HG03575 (cell line): ENCODE data around the gene SPATA46.
"Not testable (repeated sequence)": the region's sequence is repeated elsewhere in the genome, so short reads cannot be mapped to it uniquely, and the experiment has no call there.

Source experiments
- ATAC-seq: cut with Tn5 transposase; IDR thresholded peaks from one replicate; pipeline ENCODE4 v1.9.1; 2021; ENCODE audit not compliant: unreplicated experiment, insufficient number of reproducible peaks, low FRiP score; ENCODE audit errors: extremely low read depth

Gene SPATA46

DNA sequence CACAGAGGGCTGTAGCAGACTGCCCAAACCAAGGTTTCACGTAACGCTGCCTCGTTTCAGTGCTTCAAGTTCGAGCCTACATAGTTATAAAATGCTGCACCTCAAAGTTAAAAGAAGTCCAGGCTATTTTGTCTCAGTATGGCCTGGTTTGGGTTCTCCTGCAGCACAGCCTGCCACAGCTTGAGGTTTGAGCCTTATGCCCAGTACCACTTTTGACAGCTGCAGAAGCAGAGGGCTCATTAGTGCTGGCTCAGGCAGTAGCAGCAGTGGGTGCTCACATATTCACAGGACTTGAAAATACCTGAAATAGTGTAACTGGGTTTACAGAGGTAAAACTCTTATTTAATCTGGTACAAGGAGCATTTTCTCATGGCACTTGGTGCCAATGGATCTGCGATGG is 15.3 kb downstream of the SPATA46 start:
- no peak for ATAC-seq

DNA sequence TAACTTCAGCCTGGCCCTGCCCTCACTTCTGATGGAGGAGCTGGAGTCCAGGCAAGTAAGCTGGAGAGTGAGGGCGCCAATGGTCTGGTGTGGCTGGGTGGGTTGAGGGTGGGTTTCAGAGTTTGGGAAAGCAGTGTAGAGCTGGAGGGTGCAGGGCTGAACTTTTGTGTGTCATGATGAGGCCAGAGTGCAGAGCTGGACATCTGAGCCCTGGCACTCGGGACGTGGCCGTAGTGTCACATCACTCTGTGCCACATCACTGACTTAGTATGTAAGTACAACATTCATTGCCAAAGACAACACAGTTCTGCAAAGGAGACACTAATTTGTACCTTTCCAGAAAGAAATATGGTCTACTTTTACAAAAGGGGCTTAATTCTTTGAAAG is 15.8 kb downstream of the SPATA46 start:
- ATAC-seq, result no peak

DNA sequence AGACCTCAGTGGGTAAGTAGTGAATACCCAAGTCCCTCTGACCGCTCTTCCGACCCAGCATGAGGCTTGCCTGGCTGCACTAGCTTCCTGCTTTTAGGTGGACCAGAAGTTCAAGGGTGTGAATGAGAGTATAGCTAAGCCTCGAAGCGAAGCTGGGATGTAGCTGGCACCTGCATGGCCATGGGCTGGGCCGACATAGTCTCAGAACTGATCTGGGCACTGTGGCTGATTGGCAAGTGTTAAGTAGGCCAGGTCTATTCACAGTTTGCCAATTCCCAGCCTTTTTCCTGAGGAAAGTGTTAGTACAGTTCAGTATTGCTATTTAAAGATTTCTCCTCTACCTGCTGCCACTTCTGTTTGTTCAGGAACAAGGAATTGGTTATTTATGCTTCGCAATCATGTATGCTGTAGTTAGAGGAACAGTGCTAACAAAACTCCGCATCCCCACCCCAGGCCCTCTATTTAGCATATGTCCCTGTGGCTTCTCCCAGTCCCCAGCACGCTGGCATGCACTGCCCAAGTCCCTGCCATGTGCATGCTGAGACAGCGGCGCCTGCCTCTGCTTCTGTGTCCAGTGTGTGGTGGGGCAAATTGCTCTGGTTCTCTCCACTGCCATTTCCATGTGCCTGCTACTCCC is 16.3 kb downstream of the SPATA46 start:
- no peak for ATAC-seq

DNA sequence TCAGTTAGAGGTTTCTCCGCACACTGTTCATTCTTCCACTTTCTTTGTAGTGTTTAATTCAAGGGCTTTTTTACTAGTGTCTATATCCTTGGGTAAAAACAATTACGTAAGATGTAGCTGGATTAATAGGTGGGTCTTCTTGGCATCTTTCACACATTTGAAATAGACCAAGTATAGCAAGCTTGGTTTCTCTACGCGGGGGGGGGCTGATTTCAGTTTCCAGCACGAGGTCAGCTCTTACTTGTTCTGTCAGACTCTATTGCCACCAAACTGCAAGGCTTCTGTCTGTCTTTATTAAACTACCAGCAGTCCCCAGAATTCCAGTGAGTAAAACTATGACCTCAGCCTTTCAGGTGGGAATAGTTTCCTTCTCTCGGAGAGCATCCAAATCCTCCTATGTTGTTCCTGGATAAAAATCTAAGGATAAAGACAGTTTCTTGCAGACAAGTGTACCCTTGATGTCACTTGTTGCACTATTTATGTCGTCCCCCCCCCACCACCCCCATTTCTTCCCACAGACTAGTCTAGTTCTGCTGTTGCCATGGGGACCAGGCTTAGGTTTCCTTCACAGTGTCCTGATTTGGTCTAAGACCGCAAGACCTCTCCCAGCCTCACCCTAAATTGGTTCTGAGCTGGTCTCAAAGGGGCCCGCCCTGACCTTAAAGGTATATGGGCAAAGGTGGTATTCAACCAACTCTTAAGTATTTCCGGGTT is 17.0 kb downstream of the SPATA46 start:
- no peak for ATAC-seq

DNA sequence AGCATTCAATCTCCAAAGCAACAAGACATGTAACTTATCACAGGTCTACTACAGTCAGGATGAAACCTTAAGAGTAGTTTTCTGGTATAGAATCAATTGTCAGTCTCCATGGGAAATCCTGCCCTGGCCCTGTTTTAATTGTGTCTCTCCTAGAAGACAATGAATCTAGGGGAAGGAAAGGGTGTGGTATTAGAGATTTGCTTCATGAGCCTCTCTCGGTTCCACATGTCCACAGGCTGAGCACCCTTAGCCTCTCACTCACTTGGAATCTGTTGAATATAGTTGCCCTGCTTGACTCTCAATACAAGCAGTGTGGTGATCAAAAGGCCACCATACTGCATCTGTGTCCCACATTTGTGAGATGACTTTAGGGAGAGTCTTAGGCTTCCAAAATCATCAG is 17.7 kb downstream of the SPATA46 start:
- no peak for ATAC-seq

DNA sequence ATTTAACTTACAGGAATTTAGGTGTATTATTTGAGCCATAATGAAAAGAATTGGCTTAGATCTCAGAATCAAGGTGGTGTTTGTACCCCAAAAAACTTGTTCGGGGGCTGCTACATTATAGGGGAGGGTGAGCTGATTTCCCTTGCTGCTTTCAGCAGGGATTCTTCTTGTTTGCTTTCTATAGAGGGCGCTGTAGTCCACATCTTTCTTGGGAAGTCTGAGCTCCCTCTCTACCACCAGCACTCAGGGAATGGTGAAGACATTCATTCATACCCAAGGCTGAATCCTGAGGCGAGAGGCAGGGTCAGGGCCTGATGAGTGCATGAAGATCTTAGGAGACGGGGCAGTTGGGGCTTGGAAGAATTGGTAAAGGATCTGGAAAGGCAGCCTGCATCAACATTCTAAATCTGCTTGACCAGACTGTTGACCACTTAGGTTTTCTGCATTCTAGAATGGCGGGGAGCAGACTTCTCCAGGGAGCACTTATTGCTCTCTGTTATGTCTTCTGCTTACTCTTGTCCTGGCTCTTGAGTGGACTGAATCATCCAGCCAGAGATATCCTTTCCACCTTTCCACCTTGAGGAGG is 18.9 kb downstream of the SPATA46 start:
- no peak for ATAC-seq

DNA sequence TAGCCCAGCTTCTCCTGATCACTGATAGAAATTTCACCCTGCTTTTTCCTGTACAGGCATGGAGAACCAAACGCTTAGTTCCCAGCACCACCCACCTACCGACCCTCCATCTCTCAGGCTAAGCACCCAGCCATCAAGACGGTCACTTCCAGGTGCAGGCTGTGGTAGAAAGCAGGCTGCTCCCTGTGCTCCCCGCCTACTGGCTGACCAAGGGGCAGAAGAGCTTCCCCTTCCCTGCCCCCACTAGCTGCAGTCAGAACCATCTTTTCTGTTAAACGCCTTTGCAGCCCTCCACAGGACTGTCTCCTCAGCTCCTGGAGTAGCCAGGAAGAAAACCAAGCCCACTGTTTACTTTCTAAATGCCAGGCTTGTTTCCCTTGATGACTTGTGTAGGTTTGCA is 23.0 kb downstream of the SPATA46 start:
- no peak for ATAC-seq

DNA sequence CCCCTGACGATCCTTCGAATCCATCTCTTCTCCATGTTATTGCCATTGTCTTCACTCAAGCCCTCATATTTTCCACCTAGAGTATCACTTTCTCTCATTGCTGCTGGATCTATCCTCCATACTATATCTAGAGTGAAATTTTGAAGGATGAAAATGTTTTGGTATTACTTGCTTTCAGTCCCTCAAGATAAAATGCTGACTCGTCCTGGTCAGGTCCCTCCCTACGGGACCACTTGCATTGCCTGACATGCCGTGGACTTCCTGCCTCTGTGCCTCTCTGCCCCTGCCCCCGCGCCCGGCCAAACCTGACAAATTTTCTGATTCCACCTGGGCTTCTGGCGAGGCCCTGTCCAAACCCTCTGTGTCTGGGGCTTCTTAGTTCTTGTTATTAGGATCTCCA is 23.6 kb downstream of the SPATA46 start:
- no peak for ATAC-seq

DNA sequence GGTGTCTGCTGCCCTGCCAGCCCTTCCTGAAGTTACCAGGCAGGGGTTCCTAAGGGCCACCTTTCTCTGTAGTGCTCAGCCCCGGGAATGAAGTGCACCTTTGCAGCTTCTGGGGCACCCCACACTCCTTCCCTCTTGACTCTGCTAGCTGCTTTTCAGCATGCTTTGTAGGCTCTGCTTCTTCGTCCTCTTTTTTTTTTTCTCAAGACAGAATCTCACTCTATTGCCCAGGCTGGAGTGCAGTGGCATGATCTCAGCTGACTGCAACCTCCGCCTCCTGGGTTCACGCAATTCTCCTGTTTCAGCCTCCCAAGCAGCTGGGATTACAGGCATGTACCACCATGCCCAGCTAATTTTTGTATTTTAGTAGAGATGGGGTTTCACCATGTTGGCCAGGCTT is 24.8 kb downstream of the SPATA46 start:
- not testable (repeated sequence) for ATAC-seq

DNA sequence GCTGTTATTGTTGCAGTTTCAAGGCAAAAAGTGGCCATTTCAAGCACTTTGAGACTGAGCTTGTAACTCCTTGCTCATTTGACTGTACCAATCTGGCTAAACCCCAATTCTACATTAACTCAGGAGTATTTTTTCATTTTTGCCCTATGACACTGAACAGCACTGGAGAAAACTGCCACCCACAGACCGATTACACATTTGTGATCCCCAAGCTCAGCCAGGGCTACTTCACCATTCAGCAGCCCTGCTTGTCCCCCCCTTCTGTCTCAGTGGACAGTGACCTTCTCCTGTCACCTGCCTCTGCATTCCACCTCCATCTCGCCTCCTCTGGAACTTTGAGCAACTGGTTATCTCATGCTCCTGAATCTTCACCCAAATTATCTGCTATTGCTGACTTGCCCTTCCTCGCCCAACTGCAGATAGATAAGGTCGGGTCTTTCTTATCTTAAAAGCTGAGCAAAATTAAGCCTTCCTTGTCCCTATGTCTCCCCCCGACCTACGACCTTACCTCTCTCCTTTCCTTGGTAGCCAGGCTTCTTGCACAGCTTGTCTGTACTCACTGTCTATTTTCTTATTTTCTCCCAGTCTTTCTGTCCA is 25.3 kb downstream of the SPATA46 start:
- no peak for ATAC-seq

DNA sequence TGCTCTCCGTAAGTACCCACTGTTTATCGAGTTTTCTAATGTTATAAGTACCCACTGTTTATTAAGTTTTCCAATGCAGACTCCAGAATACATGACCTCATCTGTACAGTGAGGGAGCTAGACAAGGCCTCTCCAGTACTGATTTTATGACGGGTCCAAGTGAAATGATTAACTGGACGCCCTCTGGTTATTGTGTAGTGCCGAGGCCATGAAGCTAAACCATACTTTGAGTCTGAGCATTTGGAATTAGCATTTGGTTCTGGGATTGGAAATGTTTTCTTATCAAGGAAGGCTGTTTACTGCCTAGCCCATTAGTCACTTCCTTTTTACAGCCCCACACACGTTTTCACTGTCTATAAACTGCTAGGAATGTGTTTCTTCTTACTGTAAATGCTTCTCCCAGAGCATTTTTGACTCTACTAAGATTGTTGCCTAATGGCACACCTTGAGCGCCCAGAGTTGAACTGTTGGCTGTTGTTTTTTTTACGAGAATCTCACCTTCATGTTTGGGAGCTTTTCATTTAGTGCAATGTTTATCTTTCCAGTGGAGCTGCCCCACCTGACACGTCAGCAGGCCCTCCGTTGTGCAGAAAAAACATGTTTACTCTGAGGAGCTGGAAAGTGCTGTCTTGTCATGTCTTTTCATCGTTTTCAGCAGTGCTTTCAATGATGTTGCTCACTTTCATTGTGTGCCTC is 26.9 kb downstream of the SPATA46 start:
- no peak for ATAC-seq

DNA sequence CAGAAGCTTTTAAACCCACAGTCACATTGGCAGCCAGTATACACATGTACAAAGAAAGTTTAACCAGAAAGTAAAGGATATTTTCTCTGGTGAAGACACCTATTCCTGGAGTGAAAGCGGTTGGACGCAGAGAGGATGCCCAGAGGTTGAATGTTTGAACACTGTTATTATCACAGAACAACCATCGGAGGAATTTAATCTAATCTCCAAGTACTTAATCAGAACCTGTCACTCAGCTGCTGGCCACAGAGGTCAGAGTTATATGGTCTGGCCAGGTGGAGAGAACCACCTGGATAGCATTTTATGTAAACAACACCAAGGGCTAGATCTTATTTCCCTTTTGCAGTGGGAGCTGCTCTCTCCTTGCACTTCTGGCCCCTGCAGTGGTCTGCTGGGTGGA is 29.4 kb downstream of the SPATA46 start:
- ATAC-seq, result no peak

DNA sequence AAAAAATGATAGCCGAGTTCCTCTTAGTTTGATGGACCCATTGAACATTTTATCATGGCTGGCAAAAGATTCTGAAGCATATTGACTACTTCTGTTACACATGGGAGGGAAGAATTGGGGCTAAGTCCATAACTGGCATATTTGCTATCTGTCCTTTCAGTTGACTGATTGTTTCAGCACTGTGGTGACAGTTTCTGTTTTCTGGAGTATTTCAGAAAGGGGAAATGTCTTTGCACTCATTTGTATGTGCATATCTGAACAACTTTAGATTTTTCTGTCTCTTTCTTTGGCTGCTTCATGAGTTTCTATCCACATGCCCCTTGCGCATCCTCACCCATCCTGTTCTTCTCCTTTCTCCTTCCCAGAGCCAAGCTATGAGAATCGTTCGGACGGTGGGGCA is 33.2 kb downstream of the SPATA46 start:
- ATAC-seq, result no peak

DNA sequence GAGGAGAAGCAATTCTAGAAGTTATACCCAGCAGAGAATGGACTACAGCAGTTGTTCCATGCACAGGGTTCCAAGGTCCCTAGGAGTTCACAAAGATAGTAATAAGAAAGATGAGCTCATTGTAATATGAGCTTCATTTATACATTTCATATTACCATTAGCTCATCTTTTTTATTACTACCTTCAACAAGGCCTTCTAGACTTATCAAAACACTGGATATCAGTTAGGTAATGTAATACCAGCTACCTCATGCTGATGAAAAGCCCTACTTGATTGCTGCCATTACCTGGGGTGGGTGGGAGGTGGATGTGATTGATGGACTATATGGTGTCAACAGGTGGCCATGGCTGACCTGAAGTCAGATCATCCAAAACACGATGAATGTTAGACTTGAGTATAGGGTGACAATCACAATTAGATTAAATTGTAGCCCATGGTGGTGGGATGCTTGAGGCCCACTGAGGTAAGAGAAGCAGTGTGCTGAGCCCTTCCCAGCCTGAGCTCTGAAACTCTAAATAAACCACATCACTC is 34.1 kb downstream of the SPATA46 start:
- no peak for ATAC-seq

DNA sequence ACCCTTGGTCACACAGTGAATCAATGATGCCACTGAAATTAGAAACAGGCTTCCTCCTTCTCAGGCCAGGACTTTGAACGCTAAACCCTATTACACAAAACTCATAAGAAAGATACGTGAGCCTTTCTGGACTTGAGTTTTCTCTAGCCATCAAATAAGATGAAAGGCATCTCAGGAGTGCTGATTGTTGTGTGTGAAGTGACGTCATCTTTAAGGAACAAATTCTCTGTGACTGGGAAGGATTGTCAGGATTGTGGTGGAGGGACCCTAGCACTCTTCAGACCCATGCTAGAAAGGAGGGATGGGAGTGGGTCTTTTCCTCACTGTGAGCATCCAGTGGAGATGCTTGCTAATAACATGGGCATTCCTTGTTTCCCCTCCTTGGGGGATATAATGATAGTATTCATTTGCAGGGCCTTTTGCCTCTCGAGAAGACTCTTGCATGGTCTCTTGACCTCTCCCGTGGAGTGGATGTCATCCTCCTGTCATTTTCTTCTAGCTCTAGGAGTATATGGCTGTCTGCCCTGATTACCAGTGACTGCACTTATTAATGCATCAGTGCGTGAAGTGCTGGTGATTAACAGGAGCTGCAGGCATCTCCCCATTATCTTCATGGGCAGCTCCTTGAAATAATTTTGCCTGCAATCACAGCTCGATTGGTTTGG is 39.9 kb downstream of the SPATA46 start:
- ATAC-seq, result no peak

DNA sequence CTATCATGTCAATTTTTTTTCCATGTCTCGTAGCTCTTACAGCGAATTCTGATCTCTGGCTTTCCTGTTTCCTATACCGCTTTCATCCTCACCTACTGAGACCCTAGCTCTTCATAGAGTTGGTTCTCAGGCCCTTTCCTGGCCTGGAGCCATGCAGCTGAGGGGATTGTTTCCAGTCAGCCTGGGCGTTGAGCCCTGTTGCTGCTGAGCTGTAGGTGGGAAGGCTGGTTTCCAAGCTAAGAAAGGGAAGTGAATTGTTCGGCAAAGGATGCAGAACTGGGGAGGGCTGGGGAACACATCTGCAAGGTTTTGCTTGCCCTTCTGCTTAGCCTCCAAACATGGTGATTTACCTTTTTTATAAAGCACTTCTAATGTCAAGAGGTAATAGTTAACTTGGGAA is 41.5 kb downstream of the SPATA46 start:
- no peak for ATAC-seq

DNA sequence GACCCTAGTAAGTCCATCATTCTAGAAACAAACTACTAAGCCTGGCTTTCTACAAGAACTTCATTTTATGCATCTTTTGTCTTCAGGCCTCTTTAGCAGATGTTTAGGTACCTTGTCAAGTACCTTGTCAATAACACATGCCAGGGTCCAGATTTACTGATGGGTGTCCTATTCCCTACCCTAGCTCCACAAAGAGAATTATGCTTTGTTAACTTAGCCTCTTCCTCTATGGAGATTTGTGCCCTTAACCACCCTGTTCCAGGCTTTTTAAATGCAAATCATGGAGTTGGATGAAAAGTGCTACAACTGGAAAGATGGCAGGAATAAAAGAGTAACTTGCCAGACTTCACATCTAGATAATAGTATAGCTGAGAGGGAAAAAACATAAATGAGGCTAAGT is 42.7 kb downstream of the SPATA46 start:
- ATAC-seq, result no peak

DNA sequence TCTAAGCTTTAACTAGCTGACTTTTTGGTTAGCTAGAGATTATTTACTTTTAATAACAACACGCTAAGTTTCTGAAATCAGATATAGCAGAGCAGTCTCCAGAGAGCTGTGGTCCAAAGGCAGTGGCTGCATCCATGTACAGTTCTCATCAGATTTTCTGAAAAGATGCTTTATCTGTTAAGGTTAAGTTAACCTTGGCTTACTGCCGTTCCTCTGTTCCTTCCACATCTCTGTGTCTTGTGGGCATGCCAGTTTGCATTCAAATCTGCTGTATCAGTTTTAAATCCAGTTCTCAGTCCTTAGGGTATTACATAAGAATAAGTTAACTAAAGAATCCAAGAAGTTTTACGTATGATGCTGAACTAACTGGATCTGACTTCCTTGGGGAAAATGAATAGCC is 46.8 kb downstream of the SPATA46 start:
- ATAC-seq, result no peak

DNA sequence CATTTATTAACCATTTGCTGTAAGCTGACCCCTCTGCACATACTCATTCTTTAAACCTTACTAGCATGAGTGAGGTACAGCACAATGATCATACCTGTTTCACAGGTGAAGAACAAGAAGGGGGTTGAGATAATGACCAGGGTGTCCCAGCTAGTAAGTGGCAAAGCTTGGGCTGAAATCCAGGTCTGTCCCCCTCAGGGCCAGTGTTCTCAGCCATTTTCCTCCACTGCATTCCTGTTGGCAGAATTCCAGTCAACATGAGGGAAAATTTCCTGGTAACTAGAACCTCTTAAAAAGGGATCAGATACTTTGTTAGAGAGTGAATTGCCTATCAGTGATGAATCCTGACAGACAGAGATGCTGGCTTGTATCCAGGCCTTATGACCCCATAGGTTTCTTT is 48.1 kb downstream of the SPATA46 start:
- ATAC-seq, result no peak
